Mucosa of rectum (tissue), 2 donors: Measurements from ENCODE around the gene DCTN5.
"Not testable (repeated sequence)": the region's sequence is repeated elsewhere in the genome, so short reads cannot be mapped to it uniquely, and the experiment has no call there.

Experiments used
- H3K27ac ChIP-seq, 2 donors: one replicate each; pipeline ENCODE4 v1.7.0; 2013; ENCODE audit warnings: inconsistent platforms in 2 of 2, low read depth in 2 of 2, low read length in 2 of 2
- H3K27me3 ChIP-seq, 2 donors: one replicate each; pipeline ENCODE4 v1.7.0; 2013; ENCODE audit warnings: low read length in 2 of 2; ENCODE audit not compliant: control insufficient read depth in 2 of 2, insufficient read depth in 2 of 2
- H3K36me3 ChIP-seq, 2 donors: one replicate each; pipeline ENCODE4 v1.7.0; 2013; ENCODE audit warnings: low read length in 2 of 2; ENCODE audit not compliant: control insufficient read depth in 2 of 2, insufficient read depth in 2 of 2
- H3K4me1 ChIP-seq, 2 donors: one replicate each; pipeline ENCODE4 v1.7.0; 2013; ENCODE audit warnings: low read length in 2 of 2, mild to moderate bottlenecking in 1 of 2; ENCODE audit not compliant: control insufficient read depth in 2 of 2, insufficient read depth in 2 of 2
- H3K4me3 ChIP-seq, 2 donors: one replicate each; pipeline ENCODE4 v1.7.0; 2013; ENCODE audit warnings: low read length in 2 of 2
- H3K9ac ChIP-seq, 2 donors: one replicate each; pipeline ENCODE4 v1.7.0; 2013; ENCODE audit warnings: low read length in 2 of 2, low read depth in 1 of 2, mild to moderate bottlenecking in 1 of 2
- H3K9me3 ChIP-seq, 2 donors: one replicate each; pipeline ENCODE4 v1.7.0; 2013; ENCODE audit warnings: low read length in 2 of 2; ENCODE audit not compliant: control insufficient read depth in 2 of 2
- donor health status: healthy.
- donor health status: Normal muscosa, but diverticular disease.

DCTN5 gene

GRCh38 chr16:23640931-23641765, at the start of gene DCTN5, which contains the start of gene PALB2:
DCTN5 (plus strand) TSS chr16:23641466; CDS start chr16:23641543, 77 bp downstream.
PALB2 (minus strand) TSS chr16:23641310; CDS start chr16:23641157, 153 bp downstream.
- peak within 1 kb of the TSS; percentile 50 to 92 for H3K27ac ChIP-seq
- no peaks in the 10 kb centered on the region for H3K27me3 ChIP-seq
- no peaks in the 10 kb centered on the region for H3K9me3 ChIP-seq
- H3K9ac ChIP-seq = peak within 1 kb of the TSS; percentile 90 to 96
- peak within 1 kb of the TSS; percentile 97 to 99 for H3K4me3 ChIP-seq
- H3K36me3 ChIP-seq = peaks cover 0 to 17% of the 10 kb centered on the region in 2 donors
- peaks cover 10 to 16% of the 10 kb centered on the region in 2 donors for H3K4me1 ChIP-seq

DNA sequence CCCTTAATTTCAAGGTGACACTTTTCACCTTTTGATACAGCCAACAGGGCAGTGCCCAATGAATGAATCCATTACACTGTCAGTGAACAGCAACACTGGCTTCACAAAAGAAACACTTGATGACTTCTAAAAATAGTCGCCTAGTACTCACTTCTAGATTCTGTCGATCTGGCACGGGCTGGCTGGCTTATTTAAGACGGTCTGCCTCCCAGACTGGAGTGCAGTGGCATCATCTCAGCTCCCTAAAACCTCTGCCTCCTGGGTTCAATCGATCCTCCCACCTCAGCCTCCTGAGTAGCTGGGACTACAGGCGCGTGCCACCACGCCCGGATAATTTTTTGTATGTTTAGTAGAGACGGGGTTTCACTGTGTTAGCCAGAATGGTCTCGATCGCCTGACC, 47.1 kb upstream of the DCTN5 start:
- Histone ChIP-seq H3K4me3 (no peak overlapping the region), H3K27me3 (no peaks in the 10 kb centered on the region), H3K4me1 (peaks cover 7% of the 10 kb centered on the region in 2 donors), H3K27ac (no peak overlapping the region), H3K9me3 (no peaks in the 10 kb centered on the region), H3K9ac (no peak overlapping the region), H3K36me3 (peaks cover 33 to 41% of the 10 kb centered on the region in 2 donors)

- Histone ChIP-seq H3K27ac (peak overlapping the region; percentile 67 to 76), H3K9ac (peak overlapping the region; percentile 73 to 76), H3K4me1 (peaks cover 7% of the 10 kb centered on the region in 2 donors), H3K27me3 (no peaks in the 10 kb centered on the region), H3K4me3 (peak overlapping the region; percentile 89 to 94), H3K36me3 (peaks cover 23 to 32% of the 10 kb centered on the region in 2 donors), H3K9me3 (no peaks in the 10 kb centered on the region)
Measured at GRCh38 chr16:23595246-23595950, 45.9 kb upstream of the DCTN5 start.

DNA sequence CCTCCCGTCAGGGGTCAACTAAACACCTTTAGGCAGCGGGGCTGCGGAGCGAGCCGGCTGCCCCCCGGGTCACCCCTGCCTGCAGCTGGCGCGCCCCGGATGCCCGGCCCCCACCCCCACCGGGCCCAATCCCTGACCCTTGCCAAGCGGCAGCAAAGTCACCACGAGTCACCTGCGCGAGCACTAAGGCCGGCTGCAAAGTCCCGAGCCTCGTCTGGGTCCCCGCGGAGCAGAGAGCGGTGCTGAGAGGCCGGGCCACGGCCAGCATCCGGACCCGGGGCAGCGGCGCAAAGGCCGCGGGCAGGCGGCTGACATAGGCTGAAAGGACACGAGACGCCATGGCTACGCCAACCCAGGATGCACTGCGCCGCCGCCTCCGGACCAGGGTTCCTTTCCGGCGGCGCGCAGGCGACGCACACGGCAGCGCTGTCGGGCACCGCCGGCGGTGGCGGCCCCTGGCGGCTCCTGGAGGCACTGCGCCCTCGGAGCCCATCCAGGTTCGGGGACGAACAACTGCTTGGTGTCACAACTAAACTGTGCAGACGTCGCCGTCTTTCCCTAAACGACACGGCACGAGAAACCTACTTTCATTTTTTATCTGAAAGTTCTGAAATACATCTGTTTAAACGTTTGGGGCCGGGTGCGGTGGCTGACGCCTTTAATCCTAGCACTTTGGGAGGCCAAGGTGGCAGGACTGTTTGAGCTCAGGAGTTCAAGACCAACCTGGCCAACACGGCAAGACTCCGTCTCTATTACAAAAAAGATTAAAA, 45.1 kb upstream of the DCTN5 start, which contains the start of gene NDUFAB1:
Gene NDUFAB1, minus strand, starts transcription at position 366 of the 770 bp plus-strand sequence. Its CDS starts 26 bp downstream, at position 340.
- no peaks in the 10 kb centered on the region for H3K27me3 ChIP-seq
- peak within 1 kb of the TSS; percentile 73 to 76 for H3K9ac ChIP-seq
- no peaks in the 10 kb centered on the region for H3K9me3 ChIP-seq
- H3K4me1 ChIP-seq = peaks cover 7% of the 10 kb centered on the region in 2 donors
- H3K27ac ChIP-seq = peak within 1 kb of the TSS; percentile 67 to 76
- peaks cover 18 to 27% of the 10 kb centered on the region in 2 donors for H3K36me3 ChIP-seq
- H3K4me3 ChIP-seq = peak within 1 kb of the TSS; percentile 89 to 94

DNA sequence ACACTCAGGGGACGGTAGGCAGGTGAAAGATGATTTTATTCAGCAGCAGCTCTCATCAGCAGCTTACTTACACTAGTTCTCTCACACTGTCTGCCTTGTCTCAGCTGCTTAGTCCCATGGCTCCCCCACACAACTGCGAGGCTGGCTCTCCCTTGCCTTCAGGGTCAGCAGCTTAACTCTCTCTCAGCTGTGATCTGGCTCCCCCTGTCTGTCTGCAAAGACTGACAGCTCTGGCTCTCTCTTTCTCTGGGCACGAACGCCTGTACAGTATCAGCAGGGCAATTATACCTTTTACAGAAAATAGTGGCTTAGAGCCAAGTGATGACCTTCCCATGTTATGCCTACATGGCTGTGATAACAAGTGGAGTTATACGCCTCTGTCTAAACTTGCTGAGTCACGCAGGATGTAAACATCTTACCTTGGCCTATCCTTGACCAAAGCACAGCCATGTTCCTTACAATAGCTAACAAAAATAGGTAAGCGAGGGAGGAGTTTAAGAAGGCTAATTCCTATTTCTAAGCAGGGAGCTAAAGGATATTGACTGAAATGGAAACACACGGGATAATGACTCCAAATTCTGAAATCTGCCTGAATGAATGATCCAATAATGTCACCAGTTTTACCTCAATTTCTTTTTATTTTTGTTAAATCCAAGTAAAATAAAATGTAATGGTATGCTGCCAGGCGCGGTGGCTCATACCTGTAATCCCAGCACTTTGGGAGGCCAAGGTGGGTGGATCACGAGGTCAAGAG, 44.1 kb upstream of the DCTN5 start:
- H3K4me1 ChIP-seq = peaks cover 7% of the 10 kb centered on the region in 2 donors
- H3K4me3 ChIP-seq = no peak overlapping the region
- H3K27ac ChIP-seq = no peak overlapping the region
- H3K36me3 ChIP-seq = peaks cover 7 to 17% of the 10 kb centered on the region in 2 donors
- no peaks in the 10 kb centered on the region for H3K9me3 ChIP-seq
- H3K9ac ChIP-seq = no peak overlapping the region
- no peaks in the 10 kb centered on the region for H3K27me3 ChIP-seq

- Histone ChIP-seq H3K27me3 (no peaks in the 10 kb centered on the region), H3K4me3 (no peak overlapping the region), H3K27ac (no peak overlapping the region), H3K4me1 (no peaks in the 10 kb centered on the region), H3K9me3 (no peaks in the 10 kb centered on the region), H3K9ac (no peak overlapping the region), H3K36me3 (peaks cover 7 to 21% of the 10 kb centered on the region in 2 donors)
Measured at GRCh38 chr16:23607726-23608125, 33.5 kb upstream of the DCTN5 start.

DNA sequence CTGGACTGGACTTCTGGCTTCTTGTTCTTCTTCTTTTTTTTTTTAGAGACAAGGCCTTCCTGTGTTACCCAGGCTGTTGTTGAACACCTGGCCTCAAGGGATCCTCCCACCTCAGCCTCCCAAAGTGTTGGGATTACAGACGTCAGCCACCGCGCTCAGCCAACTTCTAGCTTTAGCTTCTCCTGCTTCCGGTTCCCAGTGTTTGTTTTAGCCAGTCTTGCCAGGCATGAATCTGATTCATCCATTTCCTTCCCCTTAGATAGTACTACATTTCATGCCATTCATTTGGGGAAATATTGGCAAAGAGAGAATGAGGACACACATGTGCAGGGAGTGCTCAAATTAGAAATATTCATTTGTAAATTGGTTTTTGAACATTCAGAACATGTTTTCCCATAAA, 33.1 kb upstream of the DCTN5 start:
- no peaks in the 10 kb centered on the region for H3K27me3 ChIP-seq
- H3K9me3 ChIP-seq = no peaks in the 10 kb centered on the region
- H3K4me3 ChIP-seq = no peak overlapping the region
- H3K36me3 ChIP-seq = peaks cover 5 to 19% of the 10 kb centered on the region in 2 donors
- no peaks in the 10 kb centered on the region for H3K4me1 ChIP-seq
- no peak overlapping the region for H3K27ac ChIP-seq
- no peak overlapping the region for H3K9ac ChIP-seq

DNA sequence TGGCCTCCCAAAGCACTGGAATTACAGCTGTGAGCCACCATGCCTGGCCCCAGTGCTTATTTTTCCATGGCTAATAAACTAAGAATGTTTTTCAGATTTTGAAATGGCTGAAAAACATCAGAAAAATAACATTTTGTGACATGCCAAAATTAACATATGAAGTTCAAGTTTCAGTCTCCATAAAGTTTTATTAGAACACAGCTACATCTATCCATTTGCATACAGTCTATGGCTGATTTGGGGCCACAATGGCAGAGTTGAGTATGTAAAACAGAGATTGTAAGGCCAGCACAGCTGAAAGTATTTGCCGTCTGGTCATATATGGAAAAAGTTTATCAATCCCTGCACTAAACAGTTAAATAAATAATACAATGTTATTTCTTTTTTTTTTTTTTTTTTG, 31.3 kb upstream of the DCTN5 start:
- no peaks in the 10 kb centered on the region for H3K9me3 ChIP-seq
- no peaks in the 10 kb centered on the region for H3K27me3 ChIP-seq
- no peak overlapping the region for H3K4me3 ChIP-seq
- H3K36me3 ChIP-seq = peaks cover 5 to 15% of the 10 kb centered on the region in 2 donors
- no peak overlapping the region for H3K27ac ChIP-seq
- no peak overlapping the region for H3K9ac ChIP-seq
- H3K4me1 ChIP-seq = no peaks in the 10 kb centered on the region

GRCh38 chr16:23610905-23611304, 30.4 kb upstream of the DCTN5 start:
- H3K4me1 ChIP-seq, H3K27ac ChIP-seq, H3K9me3 ChIP-seq, H3K9ac ChIP-seq, H3K4me3 ChIP-seq, H3K27me3 ChIP-seq: not testable (repeated sequence)
- peaks cover 5 to 17% of the 10 kb centered on the region in 2 donors for H3K36me3 ChIP-seq
